Psoas muscle (tissue), 8 donors: ENCODE measurements around the gene PLXNC1. TPM values are rescaled to one million over a fixed set of nuclear protein-coding genes. Genes with fewer than 3 reads are reported as not detected.

ENCODE experiments used
- ATAC-seq, 4 donors: fragments of 200-7000 bp; cut with Tn5 transposase; one replicate each; pipeline ENCODE4 v1.9.1; 2020; ENCODE audit warnings: moderate library complexity in 3 of 4, mild to moderate bottlenecking in 2 of 4
- DNase-seq, 2 donors: peaks; one replicate each; pipeline ENCODE4 v3.0.0-alpha.2; 2020
- H3K27ac ChIP-seq: fragments of 200-600 bp; one replicate; pipeline ENCODE4 v1.8.0; 2022
- H3K27me3 ChIP-seq, 3 donors: fragments of 200-600 bp in 1 of 3; one replicate each; pipeline versions ENCODE4 v1.6.1 to v1.8.0; 2013 to 2022; ENCODE audit warnings: low read length in 2 of 3, mild to moderate bottlenecking in 2 of 3, moderate library complexity in 1 of 3; ENCODE audit not compliant: insufficient read depth in 3 of 3
- H3K36me3 ChIP-seq, 2 donors: fragments of 200-600 bp in 1 of 2; one replicate each; pipeline versions ENCODE4 v1.6.1 to v1.8.0; 2013 to 2022; ENCODE audit warnings: low read depth in 1 of 2, mild to moderate bottlenecking in 1 of 2, moderate library complexity in 1 of 2; ENCODE audit not compliant: insufficient read depth in 1 of 2
- H3K4me1 ChIP-seq: fragments of 200-600 bp; one replicate; pipeline ENCODE4 v1.8.0; 2022
- H3K4me3 ChIP-seq: fragments of 200-600 bp; one replicate; pipeline ENCODE4 v1.8.0; 2022; ENCODE audit warnings: mild to moderate bottlenecking
- H3K9me3 ChIP-seq: fragments of 200-600 bp; one replicate; pipeline ENCODE4 v1.8.0; 2022
- WGBS, 3 donors: extraction: QIAGEN DNeasy Blood & Tissue Kit; methylation state at CpG; one replicate each; pipeline versions ENCODE4 v1.1.6 to v1.1.7; 2013; 5-methylcytosine and 5-hydroxymethylcytosine counted together
- intact Hi-C, 2 donors: fragments of 100-400 bp; cut with DNase I; formaldehyde crosslinking; loops; one replicate each; pipeline versions ENCODE4 v1.11.0 to v1.14.2; 2022
- polyA plus RNA-seq, 3 donors: library from polyadenylated mRNA; stranded (reverse); fragments of 200-250 nt; gene quantifications; one replicate each; pipeline ENCODE4 v1.2.3, GENCODE V29; 2013
- total RNA-seq, 4 donors: library from RNA; stranded (reverse); fragmentation: NEBNext Ultra II Directional in 2 of 4; extraction: Animal tissue kit (Norgen Biotek cat#: 25700) in 2 of 4; gene quantifications; one replicate each; pipeline versions ENCODE4 v1.2.1 to v1.2.4, GENCODE V29; 2021 to 2023
- TF ChIP-seq, protein P1 (sequence below): fragments of 200-600 bp; IDR thresholded peaks from one replicate; pipeline ENCODE4 v1.8.0; 2022; ENCODE audit warnings: antibody characterized with exemption
- donor health status: healthy with polysubstance abuse.
- donor health status: DM: no; HTN: no; CAD: no; lungs with moderate emphysema.
- donor health status: Bipolar disorder and iron deficiency.
- donor health status: healthy.
- donor health status: DM: yes; HTN: yes; CAD: no.
- donor health status: DM: no; HTN: no; CAD: no.
- donor health status: DM: no; HTN: no; CAD: no.
- donor health status: DM: yes; HTN: yes; CAD: no.

Gene PLXNC1
- total and polyA plus RNA-seq, 7 donors = 0.18 to 4.0 (median 0.52) TPM

GRCh38 chr12:94143438-94143837 is 4.9 kb upstream of the PLXNC1 start:
- Histone ChIP-seq H3K36me3 (no peaks in the 10 kb centered on the region), H3K27ac (no peak overlapping the region), H3K4me1 (no peaks in the 10 kb centered on the region), H3K4me3 (no peak overlapping the region), H3K27me3 (peaks cover 0 to 31% (median 6%) of the 10 kb centered on the region in 3 donors), H3K9me3 (no peaks in the 10 kb centered on the region)
- ATAC-seq (no peak), DNase-seq (no peak)
- intact Hi-C loops = loop anchor here in 1 of 2 donors (10.0 kb wide), 1 partner anchor 291 kb away; no protein-coding TSS in a partner anchor
- WGBS, 3 donors = 88% methylated on average over 7 of the region's 7 CpGs
- TF ChIP-seq, protein P1, sequence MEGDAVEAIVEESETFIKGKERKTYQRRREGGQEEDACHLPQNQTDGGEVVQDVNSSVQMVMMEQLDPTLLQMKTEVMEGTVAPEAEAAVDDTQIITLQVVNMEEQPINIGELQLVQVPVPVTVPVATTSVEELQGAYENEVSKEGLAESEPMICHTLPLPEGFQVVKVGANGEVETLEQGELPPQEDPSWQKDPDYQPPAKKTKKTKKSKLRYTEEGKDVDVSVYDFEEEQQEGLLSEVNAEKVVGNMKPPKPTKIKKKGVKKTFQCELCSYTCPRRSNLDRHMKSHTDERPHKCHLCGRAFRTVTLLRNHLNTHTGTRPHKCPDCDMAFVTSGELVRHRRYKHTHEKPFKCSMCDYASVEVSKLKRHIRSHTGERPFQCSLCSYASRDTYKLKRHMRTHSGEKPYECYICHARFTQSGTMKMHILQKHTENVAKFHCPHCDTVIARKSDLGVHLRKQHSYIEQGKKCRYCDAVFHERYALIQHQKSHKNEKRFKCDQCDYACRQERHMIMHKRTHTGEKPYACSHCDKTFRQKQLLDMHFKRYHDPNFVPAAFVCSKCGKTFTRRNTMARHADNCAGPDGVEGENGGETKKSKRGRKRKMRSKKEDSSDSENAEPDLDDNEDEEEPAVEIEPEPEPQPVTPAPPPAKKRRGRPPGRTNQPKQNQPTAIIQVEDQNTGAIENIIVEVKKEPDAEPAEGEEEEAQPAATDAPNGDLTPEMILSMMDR = no peak

DNA sequence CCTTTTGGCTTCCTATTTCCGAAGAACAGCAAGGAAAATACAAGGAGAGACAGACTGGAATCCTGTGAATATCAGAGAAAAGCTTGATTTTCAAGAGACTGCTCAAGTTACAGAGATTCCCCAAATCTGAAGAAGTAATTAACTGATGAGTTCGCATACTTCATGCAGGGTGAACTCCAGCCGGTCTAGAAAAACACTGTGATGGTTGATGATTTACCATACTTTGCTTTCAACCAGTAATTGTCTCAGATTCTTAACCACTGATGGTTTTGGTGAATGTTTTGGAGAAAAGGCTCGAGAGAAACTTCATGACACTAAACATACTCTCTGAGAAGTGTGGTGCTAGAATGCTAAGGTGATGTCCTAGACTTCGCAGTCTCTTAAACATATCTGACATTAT is 4.4 kb upstream of the PLXNC1 start:
- H3K27ac ChIP-seq = no peak overlapping the region
- H3K4me1 ChIP-seq = no peaks in the 10 kb centered on the region
- intact Hi-C loops = loop anchor here in 1 of 2 donors (10.0 kb wide), 1 partner anchor 291 kb away; no protein-coding TSS in a partner anchor
- no peaks in the 10 kb centered on the region for H3K9me3 ChIP-seq
- DNase-seq = no peak
- WGBS, 3 donors = 85 to 95% (median 86%) methylated on average over 5 of the region's 5 CpGs
- H3K36me3 ChIP-seq = no peaks in the 10 kb centered on the region
- no peak for ATAC-seq
- TF ChIP-seq, protein P1 = no peak
- H3K4me3 ChIP-seq = no peak overlapping the region
- peaks cover 0 to 33% (median 6%) of the 10 kb centered on the region in 3 donors for H3K27me3 ChIP-seq

- intact Hi-C loops = loop anchor here in 1 of 2 donors (5.0 to 10.0 kb wide), 2 partner anchors 290 to 388 kb away; no protein-coding TSS in a partner anchor
- Histone ChIP-seq H3K4me1 (no peaks in the 10 kb centered on the region), H3K4me3 (no peak overlapping the region), H3K9me3 (no peaks in the 10 kb centered on the region), H3K27ac (no peak overlapping the region), H3K36me3 (no peaks in the 10 kb centered on the region), H3K27me3 (peaks cover 0 to 41% (median 6%) of the 10 kb centered on the region in 3 donors)
- TF ChIP-seq, protein P1 = no peak
- ATAC-seq = no peak
- 86 to 90% (median 86%) methylated on average over 3 of the region's 3 CpGs for WGBS, 3 donors
- no peak for DNase-seq
Observed at GRCh38 chr12:94144781-94145180, 3.6 kb upstream of the PLXNC1 start.

DNA sequence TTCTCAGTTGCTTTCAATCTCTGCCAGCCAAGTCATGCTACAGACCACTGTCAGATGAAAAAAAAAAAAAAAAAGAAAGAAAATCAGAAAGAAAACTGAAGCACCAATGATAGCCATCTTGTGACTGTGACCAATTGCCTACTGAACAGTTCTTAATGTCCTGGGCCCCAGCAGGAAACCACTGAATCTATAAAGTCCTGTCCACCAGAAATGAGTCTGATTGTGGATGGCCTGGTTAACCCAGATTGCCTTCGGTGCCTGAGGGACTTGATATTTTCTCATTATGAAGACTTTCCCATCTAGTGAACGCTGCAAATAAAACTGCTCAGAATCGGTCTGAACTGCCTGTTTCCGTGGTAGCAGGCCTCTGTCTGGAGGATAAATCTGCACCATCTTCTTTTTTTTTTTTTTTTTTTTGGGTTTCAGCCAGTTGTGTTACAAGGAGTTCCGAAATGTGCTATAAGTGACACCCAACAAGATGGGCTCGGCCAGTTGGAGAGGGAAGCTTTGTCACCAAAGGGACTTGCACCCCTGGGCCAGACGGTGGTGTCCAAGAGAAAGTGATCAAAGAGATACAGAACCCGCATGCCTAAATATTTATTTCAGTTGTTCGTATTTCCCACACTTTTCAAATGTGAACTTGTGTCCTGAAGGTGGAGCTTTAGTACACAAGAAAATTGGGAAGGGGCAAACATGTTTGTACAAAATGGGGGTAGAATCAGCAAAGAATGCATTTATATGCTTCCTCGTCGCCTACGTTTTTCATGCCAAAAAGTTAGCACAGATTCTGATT is 3.0 kb upstream of the PLXNC1 start:
- DNase-seq = no peak
- H3K36me3 ChIP-seq = no peaks in the 10 kb centered on the region
- H3K9me3 ChIP-seq = no peaks in the 10 kb centered on the region
- no peak for ATAC-seq
- intact Hi-C loops = loop anchor here in 1 of 2 donors (5.0 to 10.0 kb wide), 2 partner anchors 289 to 387 kb away; no protein-coding TSS in a partner anchor
- H3K27ac ChIP-seq = no peak overlapping the region
- TF ChIP-seq, protein P1 = peak; percentile 19
- H3K4me1 ChIP-seq = no peaks in the 10 kb centered on the region
- 37 to 52% (median 37%) methylated on average over 12 of the region's 12 CpGs for WGBS, 3 donors
- H3K4me3 ChIP-seq = no peak overlapping the region
- H3K27me3 ChIP-seq = peaks cover 0 to 47% (median 11%) of the 10 kb centered on the region in 3 donors
